Measurements from ENCODE around the gene HLF.
"Not testable (repeated sequence)": the region's sequence is repeated elsewhere in the genome, so short reads cannot be mapped to it uniquely, and the experiment has no call there.

Gene HLF

DNA sequence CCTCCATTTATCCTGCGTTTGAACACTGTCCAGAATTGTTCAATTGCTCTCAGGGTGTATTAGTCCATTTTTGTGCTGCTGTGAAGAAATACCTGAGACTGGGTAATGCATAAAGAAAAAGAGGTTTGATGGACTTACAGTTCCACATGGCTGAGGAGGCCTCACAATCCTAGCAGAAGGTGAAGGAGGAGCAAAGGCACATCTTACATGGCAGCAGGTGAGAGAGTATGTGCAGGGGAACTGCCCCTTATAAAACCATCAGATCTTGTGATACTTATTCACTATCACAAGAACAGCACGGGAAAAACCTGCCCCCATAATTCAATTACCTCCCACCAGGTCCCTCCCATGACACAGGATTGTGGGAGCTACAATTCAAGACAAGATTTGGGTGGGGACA is 63.8 kb downstream of the HLF start:
- H3K4ac ChIP-seq (ENCODE audit: low read depth, low read length); H3K79me2 ChIP-seq (ENCODE audit: control insufficient read depth, insufficient read depth, low read length, poor library complexity); DNase-seq; H2BK5ac ChIP-seq (ENCODE audit: low read depth, low read length, poor library complexity); H3K9ac ChIP-seq (ENCODE audit: low read length); H3K9me3 ChIP-seq (ENCODE audit: insufficient read depth, low read depth, low read length); H2AFZ ChIP-seq (ENCODE audit: insufficient read depth, low read length, poor library complexity); H3K36me3 ChIP-seq (ENCODE audit: control insufficient read depth in 1 of 2, insufficient read depth in 2 of 2, low read length in 2 of 2); H3K23ac ChIP-seq (ENCODE audit: low read length); H3K27ac ChIP-seq (ENCODE audit: low read depth, low read length); H3K4me3 ChIP-seq (ENCODE audit: low read depth, low read length); H4K8ac ChIP-seq (ENCODE audit: low read depth, low read length); H2BK12ac ChIP-seq (ENCODE audit: low read length); H2AK5ac ChIP-seq (ENCODE audit: low read length); H3K4me2 ChIP-seq (ENCODE audit: low read length); H4K12ac ChIP-seq (ENCODE audit: low read depth, low read length); H3K27me3 ChIP-seq (ENCODE audit: insufficient read depth, low read length); H4K91ac ChIP-seq (ENCODE audit: low read depth, low read length); H3K14ac ChIP-seq (ENCODE audit: low read length); H3K79me1 ChIP-seq (ENCODE audit: low read length); H3K18ac ChIP-seq (ENCODE audit: low read length); H3K4me1 ChIP-seq (ENCODE audit: control insufficient read depth in 1 of 2, insufficient read depth in 2 of 2, low read length in 2 of 2); H2BK120ac ChIP-seq (ENCODE audit: insufficient read depth, low read length, poor library complexity): not testable (repeated sequence)
- no CpG with 5 or more reads among the region's 2 CpGs for WGBS (ENCODE audit: extremely low coverage, insufficient coverage, insufficient read length)

- Histone ChIP-seq H3K18ac (ENCODE audit: low read length) (no peak overlapping the region), H3K14ac (ENCODE audit: low read length) (no peak overlapping the region), H2BK5ac (ENCODE audit: low read depth, low read length, poor library complexity) (no peak overlapping the region), H3K9ac (ENCODE audit: low read length) (no peak overlapping the region), H2AFZ (ENCODE audit: insufficient read depth, low read length, poor library complexity) (no peak overlapping the region), H3K9me3 (ENCODE audit: insufficient read depth, low read depth, low read length) (no peaks in the 10 kb centered on the region), H3K4me2 (ENCODE audit: low read length) (no peak overlapping the region), H3K23ac (ENCODE audit: low read length) (no peak overlapping the region), H4K8ac (ENCODE audit: low read depth, low read length) (no peak overlapping the region), H4K12ac (ENCODE audit: low read depth, low read length) (no peak overlapping the region), H4K91ac (ENCODE audit: low read depth, low read length) (no peak overlapping the region), H3K27me3 (ENCODE audit: insufficient read depth, low read length) (no peaks in the 10 kb centered on the region), H3K79me1 (ENCODE audit: low read length) (no peaks in the 10 kb centered on the region), H2AK5ac (ENCODE audit: low read length) (no peak overlapping the region), H3K79me2 (ENCODE audit: control insufficient read depth, insufficient read depth, low read length, poor library complexity) (no peaks in the 10 kb centered on the region), H2BK120ac (ENCODE audit: insufficient read depth, low read length, poor library complexity) (no peak overlapping the region), H3K4me1 (ENCODE audit: control insufficient read depth in 1 of 2, insufficient read depth in 2 of 2, low read length in 2 of 2) (peaks cover 0 to 4% of the 10 kb centered on the region in 2 experiments), H3K4ac (ENCODE audit: low read depth, low read length) (no peak overlapping the region), H3K27ac (ENCODE audit: low read depth, low read length) (no peak overlapping the region), H3K36me3 (ENCODE audit: control insufficient read depth in 1 of 2, insufficient read depth in 2 of 2, low read length in 2 of 2) (no peaks in the 10 kb centered on the region), H3K4me3 (ENCODE audit: low read depth, low read length) (no peak overlapping the region), H2BK12ac (ENCODE audit: low read length) (no peak overlapping the region)
- peak; percentile 71 to 93 for DNase-seq
- no CpG with 5 or more reads among the region's 8 CpGs for WGBS (ENCODE audit: extremely low coverage, insufficient coverage, insufficient read length)
These were observed 65.7 kb downstream of the HLF start for GRCh38 chr17:55330344-55330933.

GRCh38 chr17:55332296-55333041 is 67.7 kb downstream of the HLF start:
- Histone ChIP-seq H3K14ac (ENCODE audit: low read length) (no peak overlapping the region), H2BK12ac (ENCODE audit: low read length) (no peak overlapping the region), H3K23ac (ENCODE audit: low read length) (no peak overlapping the region), H4K8ac (ENCODE audit: low read depth, low read length) (no peak overlapping the region), H4K12ac (ENCODE audit: low read depth, low read length) (no peak overlapping the region), H3K27me3 (ENCODE audit: insufficient read depth, low read length) (no peaks in the 10 kb centered on the region), H3K79me2 (ENCODE audit: control insufficient read depth, insufficient read depth, low read length, poor library complexity) (no peaks in the 10 kb centered on the region), H2AFZ (ENCODE audit: insufficient read depth, low read length, poor library complexity) (no peak overlapping the region), H2BK5ac (ENCODE audit: low read depth, low read length, poor library complexity) (no peak overlapping the region), H3K27ac (ENCODE audit: low read depth, low read length) (no peak overlapping the region), H3K9me3 (ENCODE audit: insufficient read depth, low read depth, low read length) (no peaks in the 10 kb centered on the region), H3K79me1 (ENCODE audit: low read length) (no peaks in the 10 kb centered on the region), H3K36me3 (ENCODE audit: control insufficient read depth in 1 of 2, insufficient read depth in 2 of 2, low read length in 2 of 2) (no peaks in the 10 kb centered on the region), H3K18ac (ENCODE audit: low read length) (no peak overlapping the region), H3K4me1 (ENCODE audit: control insufficient read depth in 1 of 2, insufficient read depth in 2 of 2, low read length in 2 of 2) (peaks cover 0 to 2% of the 10 kb centered on the region in 2 experiments), H4K91ac (ENCODE audit: low read depth, low read length) (no peak overlapping the region), H3K4ac (ENCODE audit: low read depth, low read length) (no peak overlapping the region), H2BK120ac (ENCODE audit: insufficient read depth, low read length, poor library complexity) (no peak overlapping the region), H3K4me3 (ENCODE audit: low read depth, low read length) (no peak overlapping the region), H3K4me2 (ENCODE audit: low read length) (no peak overlapping the region), H2AK5ac (ENCODE audit: low read length) (no peak overlapping the region), H3K9ac (ENCODE audit: low read length) (no peak overlapping the region)
- peak in 1 of 2 donors; percentile 44 for DNase-seq
- no CpG with 5 or more reads among the region's 15 CpGs for WGBS (ENCODE audit: extremely low coverage, insufficient coverage, insufficient read length)

DNA sequence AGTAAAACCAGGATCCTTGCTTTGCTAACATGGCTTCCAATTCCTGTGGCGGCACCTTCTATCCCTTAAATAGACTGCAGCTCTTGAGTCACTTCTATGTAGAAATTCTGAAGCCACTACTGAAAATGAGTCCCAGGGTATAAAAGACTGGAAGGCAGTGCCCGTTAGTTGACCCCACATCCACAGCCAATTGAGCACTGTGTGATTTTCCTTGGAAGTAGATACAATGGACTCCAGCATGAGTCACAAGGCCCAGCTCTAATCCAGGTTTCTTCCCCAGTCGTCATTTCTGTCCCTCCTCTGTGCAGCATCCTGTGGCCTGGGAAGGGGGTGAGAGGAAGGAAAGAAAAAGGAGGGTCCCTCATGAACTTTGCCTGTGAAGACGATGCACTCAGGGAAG is 69.5 kb downstream of the HLF start:
- no peak overlapping the region for H4K91ac ChIP-seq (ENCODE audit: low read depth, low read length)
- H2AK5ac ChIP-seq (ENCODE audit: low read length): no peak overlapping the region
- no peak overlapping the region for H3K23ac ChIP-seq (ENCODE audit: low read length)
- no peak overlapping the region for H2AFZ ChIP-seq (ENCODE audit: insufficient read depth, low read length, poor library complexity)
- no peak overlapping the region for H3K9ac ChIP-seq (ENCODE audit: low read length)
- no peaks in the 10 kb centered on the region for H3K79me1 ChIP-seq (ENCODE audit: low read length)
- no peak overlapping the region for H3K4me2 ChIP-seq (ENCODE audit: low read length)
- no peak overlapping the region for H3K18ac ChIP-seq (ENCODE audit: low read length)
- H4K8ac ChIP-seq (ENCODE audit: low read depth, low read length): no peak overlapping the region
- DNase-seq: no peak
- no peak overlapping the region for H2BK12ac ChIP-seq (ENCODE audit: low read length)
- no peak overlapping the region for H2BK5ac ChIP-seq (ENCODE audit: low read depth, low read length, poor library complexity)
- no peaks in the 10 kb centered on the region for H3K36me3 ChIP-seq (ENCODE audit: control insufficient read depth in 1 of 2, insufficient read depth in 2 of 2, low read length in 2 of 2)
- H3K4me3 ChIP-seq (ENCODE audit: low read depth, low read length): no peak overlapping the region
- H3K14ac ChIP-seq (ENCODE audit: low read length): no peak overlapping the region
- no peak overlapping the region for H3K27ac ChIP-seq (ENCODE audit: low read depth, low read length)
- no peak overlapping the region for H2BK120ac ChIP-seq (ENCODE audit: insufficient read depth, low read length, poor library complexity)
- no peak overlapping the region for H3K4ac ChIP-seq (ENCODE audit: low read depth, low read length)
- no CpG with 5 or more reads among the region's 4 CpGs for WGBS (ENCODE audit: extremely low coverage, insufficient coverage, insufficient read length)
- peaks cover 1% of the 10 kb centered on the region for H3K9me3 ChIP-seq (ENCODE audit: insufficient read depth, low read depth, low read length)
- H3K27me3 ChIP-seq (ENCODE audit: insufficient read depth, low read length): no peaks in the 10 kb centered on the region
- no peaks in the 10 kb centered on the region for H3K79me2 ChIP-seq (ENCODE audit: control insufficient read depth, insufficient read depth, low read length, poor library complexity)
- H4K12ac ChIP-seq (ENCODE audit: low read depth, low read length): no peak overlapping the region
- peaks cover 0 to 2% of the 10 kb centered on the region in 2 experiments for H3K4me1 ChIP-seq (ENCODE audit: control insufficient read depth in 1 of 2, insufficient read depth in 2 of 2, low read length in 2 of 2)

All from trophoblast cell (in vitro differentiated cells and primary cell).